Measurements from ENCODE around the gene MAP1LC3C.

The MAP1LC3C gene

GRCh38 chr1:241962153-241962552, 36.7 kb downstream of the MAP1LC3C start:
- no peak for TF ChIP-seq CTCF (IDR thresholded peaks at IDR 0.05; ENCODE audit: low read depth, low read length, missing control alignments)
- H3K4me3 ChIP-seq (replicated peaks; ENCODE audit: low read depth, low read length): no peak overlapping the region
- no peak for DNase-seq (ENCODE audit: extremely low read depth, low read depth)

- H3K4me3 ChIP-seq (replicated peaks; ENCODE audit: low read depth, low read length): no peak within 1 kb of the TSS
- DNase-seq (ENCODE audit: extremely low read depth, low read depth): no peak
- TF ChIP-seq CTCF (IDR thresholded peaks at IDR 0.05; ENCODE audit: low read depth, low read length, missing control alignments): no peak
Observed at GRCh38 chr1:241957692-241958494, 41.0 kb downstream of the MAP1LC3C start, which contains the start of gene BECN2. BECN2 (plus strand) TSS chr1:241957767; CDS start chr1:241957767, 0 bp downstream.

- TF ChIP-seq CTCF (IDR thresholded peaks at IDR 0.05; ENCODE audit: low read depth, low read length, missing control alignments): no peak
- peak; percentile 85 for DNase-seq (ENCODE audit: extremely low read depth, low read depth)
- no peak overlapping the region for H3K4me3 ChIP-seq (replicated peaks; ENCODE audit: low read depth, low read length)
Observed at GRCh38 chr1:241950390-241950789, 48.5 kb downstream of the MAP1LC3C start.

- no peak overlapping the region for H3K4me3 ChIP-seq (replicated peaks; ENCODE audit: low read depth, low read length)
Observed at GRCh38 chr1:241947354-241947753, 51.5 kb downstream of the MAP1LC3C start.

More at GRCh38 chr1:241947354-241947753, 51.5 kb downstream of the MAP1LC3C start:
- TF ChIP-seq CTCF (IDR thresholded peaks at IDR 0.05; ENCODE audit: low read depth, low read length, missing control alignments): no peak
- no peak for DNase-seq (ENCODE audit: extremely low read depth, low read depth)
